ENCODE data around the gene TRABD2B.
A peak's percentile ranks its signal among the peaks of the same experiment; 100 is the strongest.

The TRABD2B gene

DNA sequence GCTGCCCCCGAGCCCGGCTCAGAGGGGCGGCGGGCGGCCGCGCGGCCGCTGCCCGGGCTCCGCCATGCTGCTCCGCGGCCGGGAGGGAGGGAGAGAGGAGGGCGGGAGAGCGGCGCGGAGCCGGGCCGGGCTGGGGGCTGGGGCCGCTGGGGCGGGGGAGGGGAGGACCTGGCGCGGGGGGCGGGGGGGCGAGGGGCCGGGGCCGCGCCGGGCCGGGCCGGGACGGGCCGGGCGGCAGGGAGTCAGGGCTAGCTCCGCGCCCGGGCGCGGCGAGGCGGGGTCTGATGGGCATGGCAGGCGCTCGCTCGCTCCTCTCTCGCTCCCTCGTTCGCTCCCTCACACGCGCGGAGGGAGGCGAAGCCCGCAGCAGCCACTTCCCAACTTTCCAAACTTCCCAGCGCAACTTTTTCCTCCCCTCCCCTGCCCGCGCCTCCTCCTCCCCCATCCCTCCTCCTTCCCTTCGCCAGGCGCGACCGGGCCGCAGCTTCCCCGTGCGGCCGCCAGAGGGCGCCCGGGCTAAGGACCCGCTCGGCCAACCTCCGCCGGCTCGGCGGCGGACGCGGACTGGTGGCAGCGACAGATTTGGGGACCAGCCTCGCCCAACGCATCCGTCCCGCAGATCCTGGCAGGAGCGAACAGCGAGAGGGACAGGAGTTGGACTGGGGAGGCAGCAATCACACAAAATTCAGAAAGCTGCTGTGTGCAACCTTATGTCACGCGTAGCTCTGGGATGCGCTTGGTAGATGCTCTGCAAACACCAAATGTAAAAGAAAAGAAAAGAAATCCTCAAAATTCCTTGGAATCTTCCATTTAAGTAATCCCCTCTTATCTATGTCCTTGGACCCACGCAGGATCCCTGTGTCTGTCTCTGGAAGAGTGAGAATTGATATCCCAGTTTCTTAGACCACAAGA, at the start of gene TRABD2B:
TRABD2B (minus strand) TSS at position 97 of the 912 bp plus-strand sequence.
- peak; percentile 41 for DNase-seq

GRCh38 chr1:48044311-48044710, 47.1 kb upstream of the TRABD2B start:
- no peak for DNase-seq

DNA sequence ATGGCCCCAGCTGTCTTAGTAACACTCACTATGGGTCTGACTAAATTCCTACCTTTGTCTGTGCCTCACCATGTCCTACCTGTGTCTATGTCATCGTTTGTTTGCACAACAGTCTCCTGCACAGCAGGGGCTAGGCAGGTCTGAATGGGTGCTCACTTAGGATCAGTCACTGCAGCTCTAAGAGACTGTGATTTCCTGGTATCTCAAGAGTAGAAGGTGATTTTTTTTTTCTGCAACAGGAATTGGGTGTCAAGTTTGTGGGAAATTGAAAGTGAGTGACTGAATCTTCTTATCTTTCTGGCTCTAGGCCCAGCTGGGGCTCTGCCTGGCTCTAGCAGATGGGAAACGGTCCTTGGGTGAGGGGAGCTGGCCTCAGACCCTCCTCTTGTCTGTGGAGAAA, 46.4 kb upstream of the TRABD2B start:
- no peak for DNase-seq

DNA sequence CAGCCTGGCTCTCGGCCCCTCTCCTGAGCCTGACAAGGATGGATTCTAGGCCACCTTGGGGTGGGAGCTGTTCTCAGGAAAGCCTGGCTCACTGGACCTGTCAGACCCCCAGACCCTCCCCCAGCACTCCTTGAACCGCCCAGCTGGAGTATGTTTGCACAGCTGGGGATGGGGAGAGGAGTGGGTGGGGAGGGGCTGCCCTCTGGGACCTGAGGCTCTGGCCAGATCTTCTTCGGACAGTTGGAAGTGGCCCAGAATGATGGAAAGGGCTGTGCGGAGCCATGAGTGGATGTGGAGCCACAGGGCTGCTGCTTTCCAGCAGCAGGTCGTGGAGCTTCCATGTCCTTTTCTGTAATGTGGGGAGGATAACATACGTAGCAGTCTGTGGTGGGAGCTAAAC, 43.0 kb upstream of the TRABD2B start:
- DNase-seq, result no peak

- no peak for DNase-seq
These were observed 42.2 kb upstream of the TRABD2B start for GRCh38 chr1:48039088-48040054.

GRCh38 chr1:48038270-48038767, 41.1 kb upstream of the TRABD2B start:
- DNase-seq, result no peak

GRCh38 chr1:48036710-48037355, 39.6 kb upstream of the TRABD2B start:
- DNase-seq, result no peak

GRCh38 chr1:48035371-48036141, 38.4 kb upstream of the TRABD2B start:
- DNase-seq, result no peak

- no peak for DNase-seq
These were observed 36.4 kb upstream of the TRABD2B start for GRCh38 chr1:48033495-48034045.

DNA sequence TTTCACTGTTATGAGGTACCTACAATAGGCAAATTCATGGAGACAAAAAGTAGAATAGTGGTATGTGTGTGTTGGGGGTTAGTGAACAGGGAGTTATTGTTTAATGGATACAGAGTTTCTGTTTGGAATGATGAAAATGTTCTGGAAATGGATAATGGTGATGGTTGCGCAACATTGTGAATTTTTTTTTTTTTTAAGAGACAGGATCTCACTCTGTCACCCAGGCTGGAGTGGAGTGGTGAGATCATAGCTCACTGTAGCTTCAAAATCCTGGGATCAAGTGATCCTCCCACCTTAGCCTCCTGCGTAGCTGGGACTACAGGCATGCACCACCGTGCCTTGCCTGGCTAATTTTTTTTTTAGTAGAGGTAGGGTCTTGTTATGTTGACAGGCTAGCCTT, 34.5 kb upstream of the TRABD2B start:
- no peak for DNase-seq

DNA sequence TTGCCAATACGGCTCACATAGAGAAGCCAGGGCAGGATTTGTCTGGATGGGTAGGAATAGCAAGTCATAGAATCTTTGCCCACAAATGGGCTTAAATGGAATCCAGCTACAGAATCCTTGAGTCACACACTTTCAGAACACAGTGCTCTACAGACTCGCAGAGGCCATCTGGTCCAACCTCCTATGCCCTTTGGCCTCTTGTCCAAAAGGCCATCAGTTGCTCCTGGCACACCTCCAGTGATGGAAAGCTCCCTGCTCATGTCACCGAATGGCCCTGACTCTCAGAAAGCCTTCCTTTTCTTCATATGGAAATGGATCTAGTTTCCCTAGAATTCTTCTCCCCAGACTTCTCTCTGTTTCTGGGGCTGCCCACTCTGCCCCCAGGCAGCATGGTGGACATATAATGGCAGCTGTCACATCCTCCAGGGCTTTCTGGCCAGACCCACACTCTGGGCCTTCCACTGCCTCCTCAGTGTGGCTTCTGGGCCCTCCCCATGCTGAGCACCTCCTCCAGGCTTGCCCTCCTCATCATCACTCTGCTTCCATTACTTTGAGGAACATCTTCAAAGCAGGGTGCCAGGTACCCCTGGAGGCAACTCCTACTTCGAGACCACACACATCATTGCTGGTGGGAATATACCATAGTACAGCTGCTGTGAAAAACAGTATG, 33.6 kb upstream of the TRABD2B start:
- DNase-seq, result no peak

- no peak for DNase-seq
These were observed 33.0 kb upstream of the TRABD2B start for GRCh38 chr1:48030211-48030610.

DNA sequence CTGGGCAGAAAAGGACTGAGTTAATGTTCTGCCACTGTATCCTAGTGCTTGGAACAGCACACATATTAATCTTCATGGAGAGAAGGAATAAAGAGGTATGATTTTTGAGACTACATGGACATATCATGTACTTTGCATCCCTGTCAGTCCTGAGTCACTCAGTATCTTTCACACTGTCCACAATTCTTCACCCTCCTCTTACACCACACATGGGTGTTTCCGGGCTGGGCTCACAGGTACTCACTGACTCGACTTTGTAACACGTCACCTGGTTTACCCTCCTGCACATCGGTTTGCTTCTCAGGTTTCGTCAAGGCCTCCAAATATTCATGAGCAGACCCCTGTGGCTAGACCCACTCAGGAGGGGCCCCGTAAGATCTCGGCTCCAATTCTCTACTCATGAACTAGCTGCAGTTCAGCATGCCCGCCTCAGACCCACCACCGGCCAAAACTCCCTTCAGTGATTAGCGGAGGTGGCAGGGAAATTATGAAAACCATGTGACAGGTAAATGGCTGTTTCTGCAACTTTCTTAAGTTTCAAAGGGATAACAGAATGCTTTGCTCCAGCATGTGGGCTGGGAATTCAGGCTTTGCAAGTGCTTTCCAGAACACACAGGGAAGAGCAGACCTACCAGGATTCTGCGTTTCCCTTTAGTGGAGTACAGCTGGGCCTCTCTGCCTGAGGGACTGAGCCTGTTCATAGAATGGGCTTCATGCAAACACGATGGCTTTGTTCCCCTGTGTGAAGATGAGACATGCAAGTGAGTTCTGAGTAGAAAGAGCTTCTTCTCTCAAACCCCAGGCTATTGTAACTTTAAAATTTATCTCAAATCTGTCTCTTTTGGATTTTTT, 31.3 kb upstream of the TRABD2B start:
- DNase-seq, result no peak

DNA sequence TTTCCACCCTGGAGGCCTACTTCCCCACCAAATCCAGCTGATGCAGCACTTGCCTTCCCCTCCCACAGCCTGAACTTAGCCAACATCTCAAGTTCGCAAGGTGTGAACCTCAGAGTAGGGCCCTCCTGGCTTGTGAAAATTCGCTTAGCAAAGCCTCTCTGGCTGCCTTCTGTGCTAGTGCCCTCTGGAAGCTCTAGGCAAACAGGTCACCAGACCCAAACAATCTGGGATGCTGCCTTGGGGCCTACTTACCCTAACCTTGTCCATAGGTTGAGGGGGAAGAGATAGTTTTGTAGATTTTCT, 30.3 kb upstream of the TRABD2B start:
- DNase-seq, result no peak

- DNase-seq, result no peak
These were observed 29.7 kb upstream of the TRABD2B start for GRCh38 chr1:48026701-48027532.

- no peak for DNase-seq
These were observed 29.1 kb upstream of the TRABD2B start for GRCh38 chr1:48026275-48026674.

DNA sequence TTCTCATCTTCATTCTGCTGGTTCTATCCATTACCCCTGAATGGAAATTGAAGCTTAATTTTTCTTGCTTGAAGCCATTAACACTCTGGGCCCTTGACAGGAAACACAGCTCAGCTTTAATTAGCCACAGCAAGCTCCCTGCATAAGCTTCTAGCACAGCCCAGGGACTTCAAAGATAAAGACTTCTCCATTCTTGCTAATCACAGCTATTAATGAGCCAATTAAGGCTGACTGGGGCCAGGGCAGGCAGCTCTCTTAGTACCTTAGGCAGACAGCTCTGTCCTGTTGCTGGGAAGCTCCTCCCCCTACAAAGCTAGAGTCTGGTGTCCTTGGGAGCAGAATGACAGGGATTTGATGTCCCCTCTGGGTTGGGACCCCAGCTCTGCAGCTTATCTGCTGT, 27.9 kb upstream of the TRABD2B start:
- peak; percentile 52 for DNase-seq

DNA sequence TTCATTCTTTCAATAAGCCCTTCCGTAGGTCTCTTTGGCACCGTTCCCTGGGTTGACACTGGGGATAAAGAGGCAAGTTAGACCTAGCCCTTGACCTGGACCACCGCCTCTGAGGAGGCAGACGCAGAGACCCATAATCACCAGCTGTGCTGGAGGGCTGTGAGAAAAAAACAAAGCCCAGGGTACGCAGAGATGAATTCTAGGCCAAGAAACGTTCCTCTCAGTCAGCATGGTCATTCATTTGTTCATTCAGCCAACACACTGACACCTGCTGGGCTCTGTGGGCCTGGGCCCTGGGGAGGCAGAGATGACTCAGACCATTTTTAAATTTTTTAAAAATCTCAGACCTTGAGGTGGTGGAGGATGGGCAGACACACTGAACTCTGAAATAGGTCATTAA, 26.3 kb upstream of the TRABD2B start:
- DNase-seq, result no peak

DNA sequence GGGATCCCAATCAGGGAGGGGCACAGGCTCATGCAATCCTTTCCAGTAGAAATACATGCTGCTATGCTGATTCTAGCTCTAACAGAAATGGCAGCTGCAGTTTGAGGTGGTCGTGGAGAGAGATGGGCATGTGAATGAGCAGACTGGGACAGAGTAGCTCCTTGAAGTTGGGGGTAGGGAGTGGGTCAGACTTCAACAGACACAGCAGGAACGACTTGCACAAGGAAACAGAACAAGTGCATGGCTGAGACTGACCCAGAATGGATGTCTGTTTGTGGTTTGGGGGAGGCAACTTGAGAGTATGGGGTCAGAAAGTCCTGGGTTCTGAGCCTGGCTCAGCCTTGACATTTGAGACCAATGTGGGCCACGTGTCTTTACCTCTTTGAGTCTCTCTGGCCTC, 25.1 kb upstream of the TRABD2B start:
- DNase-seq, result no peak

GRCh38 chr1:48021792-48022191, 24.6 kb upstream of the TRABD2B start:
- DNase-seq, result no peak
